LNCaP clone FGC (cell line): ENCODE results near the gene NARF.

Source experiments
- DNase-seq: peaks from one replicate; pipeline ENCODE4 v3.0.0-alpha.2; 2011; ENCODE audit warnings: low read depth
- H3K4me3 ChIP-seq: 2 replicates; pipeline ENCODE4 v1.5.1; 2011; ENCODE audit warnings: mild to moderate bottlenecking, low read depth, low read length, control low read depth
- TF ChIP-seq, protein P1 (sequence below): IDR thresholded peaks from 2 replicates; pipeline ENCODE4 v1.5.1; 2012; ENCODE audit warnings: mild to moderate bottlenecking; ENCODE audit not compliant: control insufficient read depth, insufficient read depth; ENCODE audit errors: extremely low read depth

The NARF gene

GRCh38 chr17:82442643-82443464 lies 15.7 kb upstream of the NARF start:
- no peak overlapping the region for H3K4me3 ChIP-seq
- DNase-seq, result no peak
- TF ChIP-seq, protein P1, sequence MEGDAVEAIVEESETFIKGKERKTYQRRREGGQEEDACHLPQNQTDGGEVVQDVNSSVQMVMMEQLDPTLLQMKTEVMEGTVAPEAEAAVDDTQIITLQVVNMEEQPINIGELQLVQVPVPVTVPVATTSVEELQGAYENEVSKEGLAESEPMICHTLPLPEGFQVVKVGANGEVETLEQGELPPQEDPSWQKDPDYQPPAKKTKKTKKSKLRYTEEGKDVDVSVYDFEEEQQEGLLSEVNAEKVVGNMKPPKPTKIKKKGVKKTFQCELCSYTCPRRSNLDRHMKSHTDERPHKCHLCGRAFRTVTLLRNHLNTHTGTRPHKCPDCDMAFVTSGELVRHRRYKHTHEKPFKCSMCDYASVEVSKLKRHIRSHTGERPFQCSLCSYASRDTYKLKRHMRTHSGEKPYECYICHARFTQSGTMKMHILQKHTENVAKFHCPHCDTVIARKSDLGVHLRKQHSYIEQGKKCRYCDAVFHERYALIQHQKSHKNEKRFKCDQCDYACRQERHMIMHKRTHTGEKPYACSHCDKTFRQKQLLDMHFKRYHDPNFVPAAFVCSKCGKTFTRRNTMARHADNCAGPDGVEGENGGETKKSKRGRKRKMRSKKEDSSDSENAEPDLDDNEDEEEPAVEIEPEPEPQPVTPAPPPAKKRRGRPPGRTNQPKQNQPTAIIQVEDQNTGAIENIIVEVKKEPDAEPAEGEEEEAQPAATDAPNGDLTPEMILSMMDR, result no peak

DNA sequence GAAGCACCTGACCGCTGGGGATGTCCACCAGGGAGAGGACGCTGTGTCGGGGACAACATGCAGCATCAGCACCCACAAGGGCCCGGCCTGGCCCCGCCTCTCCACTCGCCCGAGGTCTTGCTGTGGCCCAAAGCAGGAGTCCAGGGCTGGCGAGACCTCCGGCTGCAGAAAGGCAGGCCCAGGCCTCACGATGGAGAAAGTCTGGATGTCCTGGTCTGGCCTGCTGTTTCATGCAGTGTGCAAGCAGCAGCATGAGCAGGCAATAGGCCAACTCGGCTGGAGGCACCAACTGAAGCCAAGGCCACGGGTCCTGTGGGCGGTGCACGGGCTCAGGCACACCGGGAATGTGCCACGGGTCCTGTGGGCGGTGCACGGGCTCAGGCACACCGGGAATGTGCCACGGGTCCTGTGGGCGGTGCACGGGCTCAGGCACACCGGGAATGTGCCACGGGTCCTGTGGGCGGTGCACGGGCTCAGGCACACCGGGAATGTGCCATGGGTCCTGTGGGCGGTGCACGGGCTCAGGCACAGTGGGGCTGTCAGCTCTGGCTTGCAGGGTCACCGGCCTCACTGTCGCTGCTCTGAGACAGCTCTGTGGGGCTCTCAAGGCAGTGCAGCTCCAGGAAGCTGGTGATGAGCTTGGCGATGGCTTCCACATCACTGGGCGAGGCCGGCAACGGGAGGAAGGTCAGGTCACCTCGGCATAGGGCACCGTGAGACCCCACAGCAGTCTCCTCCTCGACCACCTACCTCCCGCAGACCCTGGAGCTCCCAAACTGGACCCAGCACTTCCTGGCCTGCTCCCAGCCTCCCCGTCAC lies 14.9 kb upstream of the NARF start:
- TF ChIP-seq, protein P1, result no peak
- no peak for DNase-seq
- no peak overlapping the region for H3K4me3 ChIP-seq

GRCh38 chr17:82444284-82444893 lies 14.2 kb upstream of the NARF start:
- TF ChIP-seq, protein P1, result no peak
- no peak for DNase-seq

GRCh38 chr17:82444941-82445521 lies 13.5 kb upstream of the NARF start:
- TF ChIP-seq, protein P1, result no peak
- DNase-seq, result no peak

More at GRCh38 chr17:82444284-82444893, 14.2 kb upstream of the NARF start:
- H3K4me3 ChIP-seq, result no peak overlapping the region

GRCh38 chr17:82445542-82445941 lies 13.0 kb upstream of the NARF start:
- DNase-seq, result no peak
- TF ChIP-seq, protein P1, result no peak
- no peak overlapping the region for H3K4me3 ChIP-seq

More at GRCh38 chr17:82444941-82445521, 13.5 kb upstream of the NARF start:
- H3K4me3 ChIP-seq, result no peak overlapping the region

GRCh38 chr17:82446124-82446523 lies 12.4 kb upstream of the NARF start:
- DNase-seq, result no peak
- no peak overlapping the region for H3K4me3 ChIP-seq
- TF ChIP-seq, protein P1, result no peak
